Adrenal gland (tissue), 12 donors: Measurements from ENCODE around the gene MITF. TPM values are rescaled to one million over a fixed set of nuclear protein-coding genes. Genes with fewer than 3 reads are reported as not detected.

ENCODE experiments used
- DNase-seq, 7 donors: peaks; one replicate each; pipeline ENCODE4 v3.0.0-alpha.2; 2019 to 2020
- H3K27ac ChIP-seq, 5 donors: fragments of 200-600 bp; sonication (generic) in 4 of 5; 1 replicate in 3 of 5; 2 replicates in 2 of 5; pipeline versions ENCODE4 v1.5.1 to v1.8.0; 2016 to 2020; ENCODE audit warnings: mild to moderate bottlenecking in 1 of 5
- H3K27me3 ChIP-seq: fragments of 200-600 bp; 2 replicates; pipeline ENCODE4 v1.8.0; 2021
- H3K36me3 ChIP-seq, 2 donors: fragments of 200-600 bp; replicated peaks in 1 of 2; 1 replicate in 1 of 2; 2 replicates in 1 of 2; pipeline versions ENCODE4 v1.5.1 to v1.8.0; 2018 to 2022
- H3K4me1 ChIP-seq, 2 donors: fragments of 200-600 bp; replicated peaks in 1 of 2; 1 replicate in 1 of 2; 2 replicates in 1 of 2; pipeline versions ENCODE4 v1.5.1 to v1.8.0; 2018 to 2021
- H3K4me3 ChIP-seq, 4 donors: fragments of 200-600 bp; sonication (generic) in 3 of 4; one replicate each; pipeline ENCODE4 v1.5.1; 2016 to 2018
- H3K9me3 ChIP-seq, 3 donors: fragments of 200-600 bp; sonication (generic) in 1 of 3; replicated peaks in 1 of 3; 1 replicate in 2 of 3; 2 replicates in 1 of 3; pipeline versions ENCODE4 v1.5.1 to v1.8.0; 2016 to 2021
- POLR2A ChIP-seq, 2 donors: fragments of 450-650 bp; IDR thresholded peaks; one replicate each; pipeline ENCODE4 v1.6.1; 2017; ENCODE audit warnings: antibody characterized with exemption in 2 of 2, mild to moderate bottlenecking in 2 of 2, moderate library complexity in 1 of 2
- WGBS, 4 donors: extraction: QIAGEN DNeasy Blood & Tissue Kit in 2 of 4; methylation state at CpG; one replicate each; pipeline versions ENCODE4 v1.1.5 to v1.1.7; 2013 to 2017; 5-methylcytosine and 5-hydroxymethylcytosine counted together
- intact Hi-C, 2 donors: fragments of 100-400 bp; cut with DNase I; formaldehyde crosslinking; loops; one replicate each; pipeline versions ENCODE4 v1.14.1 to v1.15.0; 2022 to 2023
- polyA plus RNA-seq, 3 donors: library from polyadenylated mRNA; stranded (reverse); fragments of 200-250 nt in 2 of 3; fragments of 350-450 nt in 1 of 3; fragmentation: Illumina TruSeq in 1 of 3; extraction: RNeasy Lipid Tissue Mini Kit (QIAGEN cat#74804) in 1 of 3; gene quantifications; one replicate each; pipeline ENCODE4 v1.2.3, GENCODE V29; 2013 to 2014
- total RNA-seq, 9 donors: library from RNA; depleted of rRNA in 4 of 9; stranded (reverse); fragments of >200 nt in 4 of 9; fragments of 120-200 nt in 1 of 9; fragmentation: NEBNext Ultra II Directional in 1 of 9; extraction: Animal tissue kit (Norgen Biotek cat#: 25700) in 1 of 9; gene quantifications; one replicate each; pipeline versions ENCODE4 v1.1.0 to v1.2.4, GENCODE V29; 2013 to 2023
- TF ChIP-seq, protein P1 (sequence below), 6 experiments: fragments of 450-650 bp in 4 of 6; fragments of 200-600 bp in 2 of 6; sonication (generic) in 1 of 6; IDR thresholded peaks; 1 replicate in 5 of 6; 2 replicates in 1 of 6; pipeline versions ENCODE4 v1.5.1 to v1.8.0; 2016 to 2021; ENCODE audit warnings: antibody characterized with exemption in 6 of 6, mild to moderate bottlenecking in 2 of 6, moderate library complexity in 1 of 6
- donor health status: healthy with polysubstance abuse.
- donor health status: Bipolar disorder and iron deficiency.
- donor health status: DM: yes; HTN: yes; CAD: no.
- donor health status: DM: no; HTN: no; CAD: no.
- donor health status: DM: no; HTN: no; CAD: no.
- donor health status: DM: yes; HTN: yes; CAD: no.

Gene MITF
- total and polyA plus RNA-seq, 12 donors, result 2.4 to 23.4 (median 10.6) TPM

DNA sequence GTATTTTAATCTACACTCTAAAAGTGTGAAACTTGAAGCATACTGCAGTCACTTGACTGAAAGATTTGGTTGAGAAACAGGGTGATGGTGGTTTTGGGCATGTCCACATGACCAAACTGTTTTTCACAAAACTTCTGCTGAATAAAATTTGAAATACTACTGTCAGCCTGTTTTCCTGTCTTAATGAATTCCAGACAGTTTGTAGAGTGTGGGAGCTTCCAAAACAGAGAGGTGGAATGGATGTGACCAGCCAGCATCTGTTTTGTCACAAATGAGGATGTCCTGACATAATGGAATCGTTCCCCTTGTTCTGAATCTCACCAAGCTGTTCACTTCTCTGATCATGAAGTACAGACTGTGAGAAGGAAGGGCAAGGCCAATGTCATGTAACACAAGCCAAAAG, 11.8 kb downstream of the MITF start:
- no peak overlapping the region for H3K4me3 ChIP-seq
- no peaks in the 10 kb centered on the region for H3K27me3 ChIP-seq
- intact Hi-C loops, result no loop called here
- H3K36me3 ChIP-seq, result no peaks in the 10 kb centered on the region
- WGBS, 4 donors, result 22 to 53% (median 45%) methylated on average over 1 of the region's 1 CpG
- peaks cover 9 to 24% of the 10 kb centered on the region in 2 donors for H3K4me1 ChIP-seq
- no peak for DNase-seq
- peak overlapping the region in 2 of 5 donors; percentile 39 to 57 for H3K27ac ChIP-seq
- TF ChIP-seq, protein P1, sequence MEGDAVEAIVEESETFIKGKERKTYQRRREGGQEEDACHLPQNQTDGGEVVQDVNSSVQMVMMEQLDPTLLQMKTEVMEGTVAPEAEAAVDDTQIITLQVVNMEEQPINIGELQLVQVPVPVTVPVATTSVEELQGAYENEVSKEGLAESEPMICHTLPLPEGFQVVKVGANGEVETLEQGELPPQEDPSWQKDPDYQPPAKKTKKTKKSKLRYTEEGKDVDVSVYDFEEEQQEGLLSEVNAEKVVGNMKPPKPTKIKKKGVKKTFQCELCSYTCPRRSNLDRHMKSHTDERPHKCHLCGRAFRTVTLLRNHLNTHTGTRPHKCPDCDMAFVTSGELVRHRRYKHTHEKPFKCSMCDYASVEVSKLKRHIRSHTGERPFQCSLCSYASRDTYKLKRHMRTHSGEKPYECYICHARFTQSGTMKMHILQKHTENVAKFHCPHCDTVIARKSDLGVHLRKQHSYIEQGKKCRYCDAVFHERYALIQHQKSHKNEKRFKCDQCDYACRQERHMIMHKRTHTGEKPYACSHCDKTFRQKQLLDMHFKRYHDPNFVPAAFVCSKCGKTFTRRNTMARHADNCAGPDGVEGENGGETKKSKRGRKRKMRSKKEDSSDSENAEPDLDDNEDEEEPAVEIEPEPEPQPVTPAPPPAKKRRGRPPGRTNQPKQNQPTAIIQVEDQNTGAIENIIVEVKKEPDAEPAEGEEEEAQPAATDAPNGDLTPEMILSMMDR (IDR thresholded peaks at IDR 0.05), result no peak
- TF ChIP-seq POLR2A (IDR thresholded peaks at IDR 0.05), result no peak
- no peaks in the 10 kb centered on the region for H3K9me3 ChIP-seq

DNA sequence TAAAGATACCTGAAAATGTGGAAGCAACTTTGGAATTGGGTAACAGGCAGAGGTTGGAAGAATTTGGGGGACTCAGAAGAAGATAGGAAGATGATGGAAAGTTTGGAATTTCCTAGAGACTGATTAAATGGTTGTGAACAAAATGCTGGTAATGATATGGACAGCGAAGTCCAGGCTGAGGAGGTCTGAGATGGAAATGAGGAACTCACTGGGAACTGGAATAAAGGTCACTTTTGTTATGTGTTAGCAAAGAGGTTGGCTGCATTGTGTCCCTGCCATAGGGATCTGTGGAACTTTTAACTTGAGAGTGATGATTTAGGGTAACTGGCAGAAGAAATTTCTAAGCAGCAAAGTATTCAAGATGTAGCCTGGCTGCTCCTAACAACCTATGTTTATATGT, 13.0 kb downstream of the MITF start:
- WGBS, 4 donors, result 59 to 94% (median 75%) methylated on average over 1 of the region's 1 CpG
- TF ChIP-seq, protein P1 (IDR thresholded peaks at IDR 0.05), result no peak
- TF ChIP-seq POLR2A (IDR thresholded peaks at IDR 0.05), result no peak
- intact Hi-C loops, result no loop called here
- H3K27ac ChIP-seq, result no peak overlapping the region
- DNase-seq, result no peak
- H3K9me3 ChIP-seq, result no peaks in the 10 kb centered on the region
- no peak overlapping the region for H3K4me3 ChIP-seq
- H3K36me3 ChIP-seq, result no peaks in the 10 kb centered on the region
- no peaks in the 10 kb centered on the region for H3K27me3 ChIP-seq
- peaks cover 3 to 14% of the 10 kb centered on the region in 2 donors for H3K4me1 ChIP-seq

DNA sequence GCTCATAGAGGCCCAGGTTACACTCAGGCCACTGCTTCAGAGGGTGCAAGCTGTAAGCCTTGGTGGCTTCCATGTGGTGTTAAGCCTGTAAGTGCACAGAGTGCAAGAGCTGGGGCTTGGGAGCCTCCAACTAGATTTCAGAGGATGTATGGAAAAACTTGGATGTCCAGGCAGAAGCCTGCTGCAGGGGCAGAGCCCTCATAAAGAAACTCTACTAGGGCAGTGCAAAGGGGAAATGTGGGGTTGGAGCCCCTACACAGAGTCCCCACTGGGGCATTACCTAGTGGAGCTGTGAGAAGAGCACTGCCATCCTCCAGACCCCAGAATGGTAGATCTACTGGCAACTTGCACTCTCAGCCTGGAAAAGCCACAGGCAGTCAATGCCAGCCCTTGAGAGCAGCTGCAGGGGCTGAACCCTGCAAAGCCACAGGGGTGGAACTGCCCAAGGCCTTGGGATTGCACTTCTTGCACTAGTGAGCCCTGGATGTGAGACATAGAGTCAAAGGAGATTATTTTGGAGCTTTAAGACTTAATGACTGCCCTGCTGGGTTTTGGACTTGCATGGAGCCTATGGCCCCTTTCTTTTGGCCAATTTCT, 14.0 kb downstream of the MITF start:
- DNase-seq, result no peak
- peaks cover 3 to 7% of the 10 kb centered on the region in 2 donors for H3K4me1 ChIP-seq
- no peaks in the 10 kb centered on the region for H3K36me3 ChIP-seq
- intact Hi-C loops, result no loop called here
- no peak overlapping the region for H3K27ac ChIP-seq
- no peak for TF ChIP-seq POLR2A (IDR thresholded peaks at IDR 0.05)
- TF ChIP-seq, protein P1 (IDR thresholded peaks at IDR 0.05), result no peak
- no peak overlapping the region for H3K4me3 ChIP-seq
- H3K9me3 ChIP-seq, result no peaks in the 10 kb centered on the region
- no peaks in the 10 kb centered on the region for H3K27me3 ChIP-seq

DNA sequence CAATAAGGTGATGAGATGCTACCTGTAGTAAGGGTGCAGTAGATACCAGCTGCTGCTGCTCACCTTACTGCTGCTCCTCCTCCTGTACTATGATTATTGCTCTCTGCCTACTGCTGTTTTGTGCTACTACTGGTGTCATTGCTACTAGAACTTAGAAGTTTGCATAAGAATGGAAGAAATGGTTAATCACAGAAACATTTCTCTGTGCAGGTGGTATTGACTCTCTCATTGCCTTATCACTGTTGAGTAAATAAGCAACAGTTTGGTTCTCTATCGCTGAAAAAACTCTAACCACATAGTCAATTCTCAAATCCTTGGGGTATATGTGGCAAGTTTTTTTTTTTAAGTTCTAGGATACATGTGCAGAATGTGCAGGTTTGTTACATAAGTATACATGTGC, 16.5 kb downstream of the MITF start:
- Histone ChIP-seq H3K4me3 (no peak overlapping the region), H3K9me3 (no peaks in the 10 kb centered on the region), H3K27me3 (no peaks in the 10 kb centered on the region), H3K36me3 (no peaks in the 10 kb centered on the region), H3K4me1 (peaks cover 3 to 12% of the 10 kb centered on the region in 2 donors), H3K27ac (no peak overlapping the region)
- no peak for TF ChIP-seq POLR2A (IDR thresholded peaks at IDR 0.05)
- TF ChIP-seq, protein P1 (IDR thresholded peaks at IDR 0.05), result no peak
- intact Hi-C loops, result no loop called here
- DNase-seq, result no peak
- WGBS, 4 donors, result 92 to 100% (median 96%) methylated on average over 1 of the region's 1 CpG
